HG03025 (cell line): ENCODE results near the gene CLN3.
"Not testable (repeated sequence)": the region's sequence is repeated elsewhere in the genome, so short reads cannot be mapped to it uniquely, and the experiment has no call there.

ENCODE experiments used
- ATAC-seq: cut with Tn5 transposase; IDR thresholded peaks from one replicate; pipeline ENCODE4 v1.9.1; 2021; ENCODE audit warnings: mild to moderate bottlenecking, moderate library complexity; ENCODE audit not compliant: unreplicated experiment, low FRiP score

CLN3 gene

DNA sequence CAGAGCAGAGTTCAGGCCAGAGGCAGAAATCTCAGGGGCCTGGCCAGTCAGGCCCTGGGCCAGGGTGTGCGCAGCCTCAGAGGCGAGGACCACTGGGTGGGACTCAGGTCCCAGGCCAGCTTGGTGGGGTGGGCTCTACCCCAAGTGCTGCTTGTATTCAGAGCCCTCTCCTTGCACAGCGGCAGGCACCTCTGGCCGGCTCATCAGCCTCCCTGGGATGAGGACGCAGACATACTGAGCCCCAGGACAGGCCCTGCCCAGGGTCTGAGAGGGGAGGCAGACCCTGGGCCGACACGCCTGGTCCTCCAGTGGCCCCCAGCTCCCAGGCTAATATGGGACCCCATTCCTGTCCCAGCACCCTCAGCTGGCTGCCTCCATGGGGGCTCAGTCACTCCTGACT is 22.4 kb upstream of the CLN3 start:
- ATAC-seq: no peak

DNA sequence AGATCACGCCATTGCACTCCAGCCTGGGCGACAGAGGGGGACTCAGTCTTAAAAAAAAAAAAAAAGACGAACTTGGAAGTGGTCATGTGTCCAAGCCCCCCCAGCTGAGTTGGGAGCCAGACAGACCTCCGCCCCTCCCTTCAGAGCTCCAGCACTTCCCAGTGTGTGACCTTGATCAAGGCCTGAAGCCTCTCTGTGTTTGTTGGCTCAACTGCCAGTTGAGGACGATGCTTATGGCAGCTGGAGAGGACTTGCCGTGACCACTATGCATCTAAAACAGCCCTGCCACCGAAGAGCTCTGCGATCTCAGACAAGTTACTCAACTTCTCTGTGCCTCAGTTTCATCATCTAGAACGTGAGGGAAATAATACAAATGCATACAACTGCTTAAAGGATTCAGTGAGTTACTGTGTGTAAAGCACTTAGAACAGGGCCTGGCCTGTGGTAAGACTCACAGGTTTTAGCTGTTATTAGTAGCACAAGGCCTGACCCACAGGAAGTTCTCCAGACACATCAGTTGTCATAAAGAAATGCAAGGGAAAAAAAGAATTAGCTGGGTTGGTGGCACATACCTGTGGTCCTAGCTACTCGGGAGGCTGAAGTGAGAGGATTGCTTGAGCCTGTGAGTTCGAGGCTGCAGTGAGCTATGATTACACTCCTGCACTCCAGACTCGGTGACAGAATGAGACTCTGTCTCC is 21.8 kb upstream of the CLN3 start:
- ATAC-seq: no peak

DNA sequence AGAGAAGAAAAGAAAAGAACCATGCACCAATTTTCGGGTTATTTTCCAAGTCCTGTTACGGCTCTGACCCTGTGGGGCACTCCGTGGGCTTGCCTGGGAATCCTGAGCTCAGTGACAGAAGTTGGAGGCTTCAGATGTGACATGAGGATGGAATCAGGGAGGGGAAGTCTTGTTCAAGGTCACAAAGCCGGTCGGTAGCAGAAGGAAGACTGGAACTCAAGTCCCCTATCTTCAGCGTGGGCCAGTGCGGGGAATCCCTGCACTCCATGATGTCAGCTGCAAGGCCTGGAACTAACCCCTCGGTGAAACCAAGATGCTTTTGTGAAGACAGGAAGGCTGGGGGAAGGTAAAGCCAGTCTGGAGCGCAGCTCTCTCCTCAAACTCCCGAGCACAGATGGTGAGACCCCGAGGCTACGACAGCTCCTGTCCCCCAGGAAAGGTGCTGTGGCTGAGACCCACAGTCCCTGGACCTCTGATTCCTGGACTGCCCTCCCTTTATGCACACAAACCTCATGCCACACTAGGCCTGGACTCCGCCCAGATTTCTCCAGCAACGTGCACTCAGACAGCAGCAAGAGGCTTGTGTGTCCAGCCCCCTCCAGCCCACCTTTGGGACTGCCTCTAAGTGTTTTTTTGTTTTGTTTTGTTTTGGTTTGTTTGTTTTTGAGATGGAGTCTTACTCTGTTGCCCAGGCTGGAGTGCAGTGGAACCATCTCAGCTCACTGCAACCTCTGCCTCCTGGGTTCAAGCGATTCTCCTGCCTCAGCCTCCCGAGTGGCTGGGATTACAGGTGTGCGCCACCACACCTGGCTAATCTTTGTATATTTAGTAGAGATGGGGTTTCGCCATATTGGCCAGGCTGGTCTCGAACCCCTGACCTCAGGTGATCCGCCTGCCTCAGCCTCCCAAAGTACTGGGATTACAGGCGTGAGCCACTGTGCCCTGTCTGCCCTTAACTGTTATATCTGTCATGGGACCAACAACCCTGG is 20.2 kb upstream of the CLN3 start:
- ATAC-seq: no peak

DNA sequence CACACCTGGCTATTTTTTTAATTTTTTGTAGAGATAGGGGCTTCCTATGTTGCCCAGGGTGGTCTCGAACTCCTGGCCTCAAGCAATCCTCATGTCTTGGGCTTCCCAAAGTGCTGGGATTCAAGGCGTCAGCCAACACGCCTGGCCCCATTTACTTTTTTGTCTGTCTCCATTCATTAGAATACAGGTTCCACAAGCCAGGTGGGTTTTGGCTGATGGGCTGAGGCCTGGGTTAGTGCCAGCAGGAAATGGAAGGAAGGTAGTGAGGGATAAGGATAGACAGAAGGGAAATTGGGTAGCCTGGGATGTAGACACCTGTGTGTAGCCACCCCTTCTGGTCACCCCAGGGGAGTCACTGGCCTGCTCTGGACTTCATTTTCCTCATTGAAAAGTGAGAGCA is 19.2 kb upstream of the CLN3 start:
- no peak for ATAC-seq

DNA sequence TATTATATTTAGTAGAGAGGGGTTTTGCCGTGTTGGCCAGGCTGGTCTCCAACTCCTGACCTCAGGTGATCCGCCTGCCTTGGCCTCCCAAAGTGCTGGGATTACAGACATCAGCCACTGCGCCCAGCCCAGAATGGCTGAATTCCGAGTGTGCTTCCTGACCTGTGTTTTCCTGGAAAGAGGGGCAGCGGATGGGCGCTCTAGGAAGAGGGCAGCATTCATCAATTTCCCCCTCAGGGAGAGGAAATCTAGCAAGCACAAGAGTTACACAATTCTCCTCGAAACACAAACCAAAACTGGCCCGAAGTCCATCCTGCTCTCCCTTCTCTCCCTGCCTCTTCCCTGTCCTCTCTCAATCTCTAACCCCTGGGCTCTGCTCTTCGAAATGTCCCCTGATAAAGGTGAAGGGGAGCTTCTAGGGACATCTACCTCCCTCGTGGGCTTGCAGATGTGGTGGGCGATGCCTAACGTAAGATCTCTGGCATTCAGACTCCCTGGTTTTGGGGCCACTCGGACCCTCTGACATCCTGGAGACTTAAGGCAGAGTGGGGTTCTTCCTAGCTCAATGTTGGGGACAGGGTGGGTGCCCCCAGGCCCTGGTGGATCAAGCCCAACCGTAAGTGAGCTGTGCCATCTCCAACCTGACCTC is 13.7 kb upstream of the CLN3 start:
- no peak for ATAC-seq

DNA sequence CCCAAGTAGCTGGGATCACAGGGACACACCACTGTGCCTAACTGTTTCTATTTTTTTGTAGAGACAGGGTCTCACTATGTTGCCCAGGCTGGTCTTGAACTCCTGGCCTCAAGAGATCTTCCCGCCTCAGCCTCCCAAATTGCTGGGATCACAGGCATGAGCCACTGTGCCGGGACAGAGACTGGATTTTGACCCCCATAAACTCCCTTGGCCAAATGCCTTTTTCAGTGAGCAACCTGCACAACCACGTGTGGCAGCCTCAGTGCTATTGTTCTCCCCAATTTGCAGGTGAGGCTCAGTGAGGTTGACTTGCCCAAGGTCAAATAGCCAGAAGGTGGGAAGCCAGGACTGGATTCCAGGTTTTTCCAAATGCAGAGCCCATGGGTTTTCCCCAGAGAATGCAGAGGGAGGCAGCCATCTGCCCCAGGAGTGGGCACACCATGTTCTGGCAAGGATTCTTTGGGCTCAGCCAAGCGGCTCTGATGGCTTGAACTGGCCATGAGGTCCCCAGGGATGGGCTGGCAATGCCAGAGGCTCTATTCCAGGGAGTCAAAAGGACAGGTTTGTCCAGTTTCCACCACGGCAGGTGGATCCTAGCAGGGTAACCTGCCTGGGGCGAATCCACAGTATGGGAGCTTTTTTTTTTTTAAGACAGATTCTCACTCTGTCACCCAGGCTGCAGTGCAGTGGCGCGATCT is 13.0 kb upstream of the CLN3 start:
- ATAC-seq: no peak

DNA sequence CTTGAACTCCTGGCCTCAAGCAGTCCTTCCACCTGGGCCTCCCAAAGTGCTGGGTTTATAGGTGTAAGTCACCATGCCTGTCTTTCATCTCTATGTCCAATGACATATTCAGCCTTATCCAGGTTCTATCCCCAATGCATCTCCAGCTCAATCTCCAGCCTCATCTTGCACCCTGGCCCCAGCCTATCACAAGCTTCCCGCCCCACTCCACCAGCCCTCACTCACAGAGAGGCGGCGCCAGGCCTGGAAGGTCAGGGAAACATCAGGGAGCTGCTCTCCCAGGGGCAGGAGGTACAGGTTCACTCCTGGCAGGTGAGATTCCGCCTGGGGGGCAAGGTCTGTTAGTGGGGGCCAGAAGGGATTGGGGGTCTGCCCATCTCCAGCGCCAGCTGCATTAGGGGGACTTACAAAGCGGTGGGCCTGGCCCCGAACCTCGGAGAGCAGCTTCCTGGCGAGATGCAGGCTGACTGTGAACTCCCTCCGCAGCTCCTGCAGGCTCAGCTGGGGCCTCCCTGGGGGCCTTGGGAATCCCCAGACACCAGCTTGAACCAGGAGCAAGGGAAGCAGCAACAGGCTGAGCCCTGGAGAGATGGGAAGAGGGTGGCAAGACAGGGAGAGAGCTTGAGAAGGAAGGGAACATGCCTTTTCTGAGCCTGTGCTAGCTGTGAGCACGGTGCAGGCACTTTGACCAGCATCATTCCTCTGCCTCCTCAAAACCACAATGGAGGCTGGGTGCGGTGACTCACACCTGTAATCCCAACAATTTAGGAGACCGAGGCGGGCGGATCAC is 11.8 kb upstream of the CLN3 start:
- ATAC-seq: no peak

DNA sequence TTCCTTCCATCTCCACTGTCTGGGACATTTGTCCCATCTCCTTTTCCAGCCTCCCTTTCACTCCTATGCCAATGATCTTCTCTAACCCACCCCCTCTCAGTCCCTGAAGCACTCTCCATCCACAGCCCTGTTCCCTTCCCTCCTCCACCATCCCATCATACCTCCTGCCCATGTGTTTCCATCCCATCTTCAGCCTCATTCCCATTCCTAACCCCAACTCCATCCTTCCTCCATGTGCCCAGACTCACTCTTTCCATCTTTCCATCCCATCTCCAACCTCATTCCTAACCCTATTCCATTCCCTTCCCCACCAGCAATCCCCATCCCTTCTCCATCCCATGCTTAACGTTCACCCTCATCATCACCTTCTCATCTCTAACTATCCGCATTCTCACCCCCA is 10.4 kb upstream of the CLN3 start:
- ATAC-seq: no peak

DNA sequence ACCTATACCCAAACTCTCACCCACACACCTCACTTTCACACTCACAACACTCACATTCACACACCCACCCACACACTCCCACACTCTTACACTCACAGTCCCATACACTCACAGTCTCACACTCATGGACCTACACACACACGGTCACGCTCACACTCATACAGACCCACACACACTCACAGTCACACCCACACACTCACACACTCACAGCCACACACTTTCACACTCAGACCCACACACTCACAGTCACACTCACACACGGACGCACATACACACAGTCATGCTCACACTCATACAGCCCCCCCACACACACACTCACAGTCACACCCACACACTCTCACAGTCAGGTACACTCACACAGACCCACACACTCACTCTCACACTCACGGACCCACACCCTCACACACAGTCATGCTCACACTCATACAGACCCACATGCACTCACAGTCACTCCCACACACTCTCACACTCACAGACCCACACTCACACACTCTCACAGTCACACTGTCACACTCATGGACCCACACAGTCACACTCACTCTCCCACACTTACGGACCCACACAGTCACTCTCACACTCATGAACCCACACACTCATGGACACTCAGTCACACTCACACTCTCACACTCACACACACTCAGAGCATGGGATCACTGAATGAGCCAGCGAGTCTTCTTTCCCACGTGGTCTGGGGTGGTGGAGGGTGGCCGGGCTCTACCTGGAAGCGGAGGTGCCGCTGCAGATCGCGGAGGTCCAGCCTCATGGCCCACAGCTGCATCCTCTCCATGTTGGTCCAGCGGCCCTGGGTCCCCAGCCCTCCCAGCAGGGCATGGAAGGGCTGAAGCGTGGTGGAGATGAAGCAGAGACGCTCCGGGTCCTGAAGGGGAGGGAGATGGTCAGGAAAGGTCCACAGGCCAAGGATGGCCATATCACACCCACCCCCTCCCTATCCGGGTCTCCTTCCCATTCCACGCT is 9.7 kb upstream of the CLN3 start:
- ATAC-seq: no peak

DNA sequence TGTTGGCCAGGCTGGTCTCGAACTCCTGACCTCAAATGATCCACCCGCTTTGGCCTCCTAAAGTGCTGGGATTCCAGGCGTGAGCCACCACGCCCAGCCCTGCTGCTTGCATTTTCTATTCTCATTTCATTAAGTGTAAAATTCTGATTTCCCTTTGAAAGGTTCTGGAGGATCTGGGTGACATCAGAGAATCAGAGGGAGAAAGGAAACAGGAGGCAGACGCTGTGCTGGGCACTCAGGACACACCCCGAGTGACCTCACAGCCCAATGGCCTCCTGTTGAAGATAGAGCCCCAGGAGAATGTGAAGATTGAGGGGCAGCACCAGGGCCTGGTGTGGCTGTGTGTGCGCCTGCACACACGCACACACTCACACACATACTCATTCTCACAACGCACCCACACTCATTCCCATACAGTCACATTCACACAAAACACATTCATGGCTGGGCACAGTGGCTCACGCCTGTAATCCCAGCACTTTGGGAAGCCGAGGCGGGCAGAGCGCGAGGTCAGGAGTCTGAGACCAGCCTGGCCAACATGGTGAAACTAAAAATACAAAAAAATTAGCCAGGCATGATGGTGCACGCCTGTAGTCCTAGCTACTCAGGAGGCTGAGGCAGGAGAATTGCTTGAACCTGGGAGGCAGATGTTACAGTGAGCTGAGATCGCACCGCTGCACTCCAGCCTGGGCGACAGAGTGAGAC is 8.8 kb upstream of the CLN3 start:
- ATAC-seq: not testable (repeated sequence)

DNA sequence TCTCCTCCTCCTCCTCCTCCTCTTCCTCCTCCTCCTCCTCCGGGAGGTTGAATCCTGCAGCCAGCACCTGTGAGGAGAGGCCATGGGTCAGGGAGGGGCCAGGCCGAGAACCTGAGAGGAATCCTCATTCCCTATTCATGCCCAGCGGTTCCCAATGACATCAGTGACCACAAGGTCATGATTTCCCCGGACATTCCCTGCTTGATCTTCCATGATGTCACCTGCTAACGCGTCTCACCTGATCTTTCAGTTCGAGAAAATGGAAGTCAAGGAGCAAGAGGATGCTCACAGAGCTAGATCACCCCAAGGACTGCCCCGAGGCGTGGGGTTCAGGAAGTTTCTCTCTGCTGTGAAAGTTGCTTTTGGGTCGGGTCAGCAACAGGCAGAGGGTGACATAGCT is 8.0 kb upstream of the CLN3 start:
- ATAC-seq: no peak

DNA sequence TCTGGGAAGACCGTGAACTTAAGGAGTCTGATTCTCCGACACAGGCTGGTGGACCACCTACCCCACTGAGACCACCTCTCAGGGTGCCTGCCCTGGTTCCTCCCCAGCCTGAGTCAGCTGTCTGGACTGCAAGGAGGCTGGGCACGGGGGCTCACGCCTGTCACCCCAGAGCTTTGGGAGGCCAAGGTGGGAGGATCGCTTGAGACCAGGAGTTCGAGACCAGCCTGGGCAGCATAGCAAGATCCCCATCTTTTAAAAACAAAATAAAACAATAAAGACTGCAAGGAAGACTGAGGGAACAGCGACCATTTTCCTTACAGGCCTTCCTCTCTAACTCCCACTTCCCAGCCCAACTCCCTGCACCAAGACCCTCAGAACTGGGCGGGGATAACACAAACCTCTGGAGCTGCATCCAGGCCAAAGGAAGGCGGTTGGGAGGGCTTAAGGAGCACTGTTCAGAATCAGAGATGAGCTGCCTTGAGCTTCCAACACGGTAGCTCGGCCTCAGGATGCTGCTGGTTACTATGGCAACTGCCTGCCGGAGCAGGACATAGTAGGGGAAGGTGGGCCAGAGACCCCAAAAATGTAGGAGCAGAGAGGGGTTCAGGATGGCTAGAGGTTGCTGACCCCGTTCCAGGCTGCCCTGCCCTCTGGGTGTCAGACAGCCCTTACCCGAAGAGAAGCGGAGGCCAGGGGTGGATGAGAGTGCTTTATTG is 7.0 kb upstream of the CLN3 start:
- no peak for ATAC-seq

DNA sequence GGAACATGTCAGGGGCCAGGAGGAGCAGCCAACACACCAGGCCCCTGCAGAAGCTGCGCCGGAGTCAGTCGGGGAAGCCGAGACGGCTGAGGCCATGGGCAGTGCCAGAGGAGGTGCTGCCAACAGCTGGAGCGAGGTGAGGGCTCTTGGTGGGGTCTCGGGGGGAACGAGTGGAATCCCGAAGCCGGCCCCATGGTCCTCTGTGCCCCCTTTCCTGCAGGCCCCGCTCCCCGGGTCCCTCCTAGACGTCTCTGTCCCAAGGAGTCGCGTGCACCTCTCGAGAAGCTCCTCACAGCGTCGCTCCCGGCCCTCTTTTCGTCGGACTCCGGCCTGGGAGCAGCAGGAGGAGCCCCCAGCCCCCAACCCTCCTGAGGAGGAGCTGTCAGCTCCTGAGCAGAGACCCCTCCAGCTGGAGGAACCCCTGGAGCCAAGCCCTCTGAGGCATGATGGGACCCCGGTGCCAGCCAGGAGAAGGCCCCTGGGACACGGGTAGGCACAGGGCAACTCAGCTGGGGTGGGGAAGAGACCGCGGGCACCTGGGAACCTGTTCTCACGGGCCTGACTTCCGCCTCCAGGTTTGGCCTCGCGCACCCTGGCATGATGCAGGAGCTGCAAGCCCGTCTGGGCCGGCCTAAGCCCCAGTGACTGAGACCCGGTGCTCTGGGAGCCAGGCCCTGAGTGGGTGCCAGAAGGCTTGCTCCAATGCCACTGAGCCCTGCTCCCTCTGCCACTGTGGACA is 6.2 kb upstream of the CLN3 start:
- no peak for ATAC-seq

DNA sequence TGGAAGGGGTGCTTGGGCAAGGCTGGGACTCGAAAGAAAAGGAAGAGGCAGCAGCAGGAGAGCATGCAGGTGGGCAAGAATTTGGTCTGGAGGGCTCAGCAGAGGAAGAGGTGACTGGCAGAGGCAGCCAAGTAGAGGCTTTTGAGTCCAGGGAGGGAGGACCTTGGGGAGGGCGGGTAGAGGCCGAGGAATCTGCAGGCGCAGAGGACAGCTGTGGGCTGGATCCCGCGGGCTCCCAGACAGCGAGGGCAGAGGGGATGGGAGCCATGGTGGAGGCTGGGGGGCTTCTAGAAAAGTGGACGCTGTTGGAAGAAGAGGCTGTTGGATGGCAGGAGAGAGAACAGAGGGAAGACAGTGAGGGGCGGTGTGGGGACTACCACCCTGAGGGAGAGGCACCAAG is 5.5 kb upstream of the CLN3 start:
- ATAC-seq: no peak

DNA sequence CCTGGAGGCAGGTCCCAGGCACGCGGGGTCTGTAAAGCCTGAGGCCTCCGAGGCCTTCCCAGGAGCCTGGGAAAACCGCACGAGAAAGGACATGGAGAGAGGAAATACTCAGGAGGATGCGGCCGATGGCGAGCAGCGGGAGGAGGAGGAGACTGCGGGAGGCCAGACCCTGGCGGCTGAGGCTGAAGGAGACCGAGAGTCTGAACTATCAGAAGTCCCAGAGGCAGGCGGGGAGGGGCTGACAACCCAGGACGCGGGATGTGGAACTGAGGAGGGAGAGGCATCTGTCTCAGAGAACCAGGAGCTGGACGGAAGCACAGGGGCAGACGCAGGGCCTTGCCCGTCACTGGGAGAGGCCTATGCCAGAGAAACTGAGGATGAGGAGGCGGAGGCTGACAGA is 5.0 kb upstream of the CLN3 start:
- ATAC-seq: no peak

DNA sequence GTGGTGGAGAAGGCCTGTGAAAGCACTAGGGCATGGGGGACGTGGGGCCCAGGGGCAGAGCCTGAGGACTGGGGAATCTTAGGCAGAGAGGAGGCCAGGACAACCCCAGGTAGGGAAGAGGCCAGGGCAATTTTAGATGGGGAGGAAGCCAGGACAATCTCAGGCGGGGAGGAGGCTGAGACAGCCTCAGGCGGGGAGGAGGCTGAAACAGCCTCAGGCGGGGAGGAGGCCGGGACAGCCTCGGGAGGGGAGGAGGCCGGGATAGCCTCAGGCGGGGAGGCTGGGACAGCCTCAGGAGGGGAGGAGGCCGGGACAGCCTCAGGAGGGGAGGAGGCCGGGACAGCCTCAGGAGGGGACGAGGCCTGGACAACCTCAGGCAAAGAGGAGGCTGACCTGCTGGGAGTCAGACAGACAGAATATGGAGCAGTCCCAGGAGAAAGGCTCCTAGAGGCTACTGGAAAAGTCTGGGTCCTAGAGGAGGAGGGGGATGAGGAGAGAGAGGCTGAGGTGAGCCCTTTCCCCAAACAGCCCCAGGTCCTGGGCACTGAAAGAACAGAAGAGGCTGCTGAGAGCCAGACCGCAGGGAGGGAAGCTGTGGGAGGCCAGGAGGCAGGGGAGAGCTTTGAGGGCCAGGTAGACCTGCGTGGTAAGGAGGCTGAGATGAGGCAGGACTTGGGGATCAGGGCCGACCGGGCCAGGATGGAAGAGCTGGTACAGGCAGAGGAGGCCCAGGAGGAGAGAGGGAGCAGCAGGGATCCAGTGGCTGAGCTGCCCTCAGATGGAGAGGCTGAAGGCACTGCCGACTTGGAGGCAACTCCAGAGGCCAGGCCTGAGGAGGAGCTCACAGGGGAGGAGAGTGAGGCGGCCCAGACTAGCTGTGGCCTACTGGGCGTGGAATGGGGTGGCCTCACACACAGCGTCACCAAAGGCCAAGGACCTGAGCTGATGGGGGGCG is 4.2 kb upstream of the CLN3 start:
- no peak for ATAC-seq
